GM19099 (cell line): ENCODE results near the gene CCND1.

ENCODE experiments used
- POLR2A ChIP-seq: IDR thresholded peaks from 3 replicates; pipeline ENCODE4 v1.6.1; 2011; ENCODE audit warnings: low read depth; ENCODE audit not compliant: insufficient read length; ENCODE audit errors: extremely low read depth

CCND1 gene

DNA sequence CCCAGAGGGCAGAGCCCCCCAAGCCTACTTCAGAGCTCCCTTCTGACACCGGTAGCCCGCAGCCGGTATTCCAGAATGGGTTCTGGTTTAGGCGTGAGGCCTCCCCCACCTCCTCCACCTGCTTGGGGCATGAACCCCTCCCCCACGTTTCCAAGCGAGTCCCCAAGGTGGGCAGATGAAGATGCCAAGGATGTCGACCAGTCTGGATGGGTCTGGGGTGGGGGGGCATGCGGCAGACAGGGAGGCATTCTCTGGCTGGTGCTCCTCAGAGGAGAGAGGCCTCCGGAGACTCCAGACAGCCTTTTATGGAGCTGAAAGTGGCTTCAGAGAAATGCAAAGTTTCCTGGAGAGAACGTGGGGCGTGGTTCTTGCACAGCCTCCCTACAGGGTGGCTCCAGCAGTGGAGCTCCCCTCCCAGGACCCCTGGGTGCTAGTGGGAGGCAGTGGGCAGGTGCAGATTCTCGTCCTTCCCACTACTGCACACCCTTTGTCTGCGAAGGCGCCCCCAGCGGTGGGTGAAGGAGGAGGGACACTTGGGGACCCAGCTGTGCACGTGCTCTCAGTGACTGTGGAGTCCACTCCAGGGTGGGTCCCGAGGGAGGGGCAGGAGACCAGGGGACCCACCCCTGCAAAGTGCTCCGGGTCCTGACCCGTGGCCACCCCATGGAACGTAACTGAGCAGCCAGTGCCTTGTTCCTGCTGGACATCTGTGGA, 4.2 kb downstream of the CCND1 start:
- TF ChIP-seq POLR2A = no peak

- TF ChIP-seq POLR2A = no peak
Measured at GRCh38 chr11:69645801-69646492, 5.0 kb downstream of the CCND1 start.

GRCh38 chr11:69646493-69647389, 5.8 kb downstream of the CCND1 start:
- no peak for TF ChIP-seq POLR2A

- TF ChIP-seq POLR2A = no peak
Measured at GRCh38 chr11:69647390-69647748, 6.4 kb downstream of the CCND1 start.

DNA sequence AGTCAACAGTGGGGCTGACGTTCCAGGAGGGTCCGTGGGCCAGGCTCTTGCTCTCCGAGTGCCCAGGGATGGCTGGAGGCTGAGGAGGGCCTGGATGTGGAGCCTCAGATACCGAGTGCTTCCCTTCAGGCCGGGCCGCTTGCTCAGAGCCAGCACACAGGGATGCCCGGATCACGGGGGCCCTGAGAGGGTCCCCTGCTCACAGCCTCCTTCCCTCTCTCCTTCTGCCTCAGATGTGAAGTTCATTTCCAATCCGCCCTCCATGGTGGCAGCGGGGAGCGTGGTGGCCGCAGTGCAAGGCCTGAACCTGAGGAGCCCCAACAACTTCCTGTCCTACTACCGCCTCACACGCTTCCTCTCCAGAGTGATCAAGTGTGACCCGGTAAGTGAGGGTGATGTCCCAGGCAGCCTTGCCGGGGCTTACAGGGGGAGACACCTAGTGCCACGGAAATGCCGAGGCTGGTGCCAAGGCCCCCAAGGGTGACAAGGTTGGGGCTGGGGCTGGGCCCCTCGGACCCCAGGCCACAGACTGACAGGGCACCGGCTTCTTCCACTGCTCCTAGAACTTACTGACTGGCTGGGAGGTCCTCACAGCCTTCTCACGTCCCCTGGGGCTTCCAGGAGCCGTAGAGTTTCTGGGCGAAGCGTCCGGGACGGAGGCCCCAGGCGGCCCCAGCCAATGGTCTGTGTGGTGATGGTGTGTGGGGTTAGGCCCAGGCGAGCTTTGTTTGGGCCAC, 7.0 kb downstream of the CCND1 start:
- TF ChIP-seq POLR2A = no peak

DNA sequence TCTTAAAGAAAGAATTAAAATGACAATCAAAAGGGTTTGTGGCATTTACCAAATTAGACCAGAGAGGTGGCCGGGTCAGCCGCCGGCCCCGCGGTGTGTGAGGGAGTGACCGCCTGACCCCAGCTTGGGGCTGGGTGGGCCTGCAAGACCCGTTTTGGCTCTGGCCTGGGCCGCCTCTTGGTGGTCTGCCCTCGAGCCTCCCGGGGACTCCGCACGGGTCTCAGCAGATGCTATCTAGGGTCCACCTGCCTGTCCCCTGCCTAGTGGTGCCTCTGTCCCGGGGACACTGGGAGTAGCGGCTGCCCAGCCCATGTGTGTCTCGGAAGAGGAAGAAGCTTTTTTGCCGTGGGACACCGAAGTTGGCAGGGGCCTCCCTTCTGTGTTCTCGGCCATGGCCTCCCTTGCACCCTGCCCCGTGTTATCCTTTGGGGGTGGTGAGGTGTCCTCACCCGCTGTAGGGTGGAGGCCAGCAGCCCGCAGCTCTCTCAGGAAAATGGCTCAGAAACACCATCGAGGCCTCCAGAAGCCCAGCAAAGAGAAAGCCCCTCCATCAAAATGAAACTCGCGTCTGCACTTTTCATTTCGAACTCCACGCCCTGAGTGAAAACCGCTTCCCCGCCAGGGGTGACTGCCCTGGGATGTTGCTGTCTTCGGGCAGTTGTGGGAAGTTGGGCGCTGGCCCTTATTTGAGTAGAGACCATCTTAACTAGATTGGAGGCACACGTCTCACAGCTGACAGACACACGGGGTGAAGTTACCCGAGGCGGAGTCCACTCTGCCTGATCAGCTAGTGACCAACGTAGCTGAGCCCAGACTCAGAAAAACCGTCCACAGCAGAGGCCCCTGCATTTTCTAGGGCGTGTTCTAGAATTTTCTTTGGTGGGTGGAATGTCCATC, 8.0 kb downstream of the CCND1 start:
- TF ChIP-seq POLR2A = no peak

DNA sequence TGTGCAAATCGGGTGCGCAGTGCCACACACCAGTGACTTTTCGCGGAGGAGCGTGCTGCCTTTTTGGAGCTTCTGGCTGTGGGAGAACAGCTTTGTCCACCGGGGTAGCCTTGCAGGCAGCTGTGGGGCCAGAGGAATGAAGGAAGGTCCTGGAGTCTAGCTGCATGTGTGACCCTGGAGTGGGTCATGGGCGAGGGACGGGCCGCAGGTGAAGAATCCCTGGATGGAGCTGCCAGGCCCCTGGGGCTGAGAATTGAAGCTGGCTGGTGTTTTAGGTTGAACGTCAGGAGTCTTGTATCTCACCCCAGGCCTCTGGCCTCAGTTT, 8.6 kb downstream of the CCND1 start:
- no peak for TF ChIP-seq POLR2A

DNA sequence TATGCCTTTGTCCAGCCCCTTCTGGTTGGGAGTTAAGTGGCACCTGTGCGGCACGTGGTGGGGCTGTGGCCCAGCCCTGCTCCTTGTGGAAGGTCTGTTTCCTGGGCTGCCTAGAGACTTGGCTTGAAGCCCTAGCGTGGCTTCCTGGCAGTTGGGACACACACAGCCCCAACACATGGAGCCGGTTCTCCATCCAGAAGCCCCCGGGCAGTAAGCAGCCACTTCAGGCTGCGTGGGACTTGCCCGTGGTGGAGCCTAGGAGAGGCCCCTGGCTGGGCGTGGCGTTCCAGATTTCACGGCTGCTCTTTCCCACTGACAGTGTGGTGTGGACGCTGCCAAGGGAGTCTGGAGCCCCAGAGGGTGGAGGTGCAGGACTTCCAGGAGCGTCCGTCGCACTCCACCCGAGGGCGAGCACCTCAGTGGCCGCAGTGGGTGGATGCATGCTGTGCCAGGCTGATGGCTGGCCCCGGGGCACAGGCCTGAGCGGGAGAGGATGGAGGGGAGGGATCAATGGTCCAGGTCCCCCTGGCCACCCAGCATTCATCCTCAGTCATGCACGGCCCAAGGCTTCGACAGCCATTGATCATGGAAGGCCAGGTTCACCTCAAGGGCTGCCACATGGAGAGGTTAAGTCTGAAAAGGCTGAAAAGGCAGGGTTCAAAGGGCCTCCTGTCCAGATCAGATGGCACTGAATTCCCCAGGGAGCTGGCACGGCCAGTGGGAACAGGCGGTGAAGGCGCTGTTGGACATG, 9.3 kb downstream of the CCND1 start:
- TF ChIP-seq POLR2A = no peak

- no peak for TF ChIP-seq POLR2A
Measured at GRCh38 chr11:69650832-69651344, 9.9 kb downstream of the CCND1 start.

- TF ChIP-seq POLR2A = no peak
Measured at GRCh38 chr11:69651834-69652620, 11.1 kb downstream of the CCND1 start.

DNA sequence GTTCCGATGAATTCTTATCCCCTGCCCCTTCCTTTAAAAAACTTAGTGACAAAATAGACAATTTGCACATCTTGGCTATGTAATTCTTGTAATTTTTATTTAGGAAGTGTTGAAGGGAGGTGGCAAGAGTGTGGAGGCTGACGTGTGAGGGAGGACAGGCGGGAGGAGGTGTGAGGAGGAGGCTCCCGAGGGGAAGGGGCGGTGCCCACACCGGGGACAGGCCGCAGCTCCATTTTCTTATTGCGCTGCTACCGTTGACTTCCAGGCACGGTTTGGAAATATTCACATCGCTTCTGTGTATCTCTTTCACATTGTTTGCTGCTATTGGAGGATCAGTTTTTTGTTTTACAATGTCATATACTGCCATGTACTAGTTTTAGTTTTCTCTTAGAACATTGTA, 12.0 kb downstream of the CCND1 start:
- no peak for TF ChIP-seq POLR2A

DNA sequence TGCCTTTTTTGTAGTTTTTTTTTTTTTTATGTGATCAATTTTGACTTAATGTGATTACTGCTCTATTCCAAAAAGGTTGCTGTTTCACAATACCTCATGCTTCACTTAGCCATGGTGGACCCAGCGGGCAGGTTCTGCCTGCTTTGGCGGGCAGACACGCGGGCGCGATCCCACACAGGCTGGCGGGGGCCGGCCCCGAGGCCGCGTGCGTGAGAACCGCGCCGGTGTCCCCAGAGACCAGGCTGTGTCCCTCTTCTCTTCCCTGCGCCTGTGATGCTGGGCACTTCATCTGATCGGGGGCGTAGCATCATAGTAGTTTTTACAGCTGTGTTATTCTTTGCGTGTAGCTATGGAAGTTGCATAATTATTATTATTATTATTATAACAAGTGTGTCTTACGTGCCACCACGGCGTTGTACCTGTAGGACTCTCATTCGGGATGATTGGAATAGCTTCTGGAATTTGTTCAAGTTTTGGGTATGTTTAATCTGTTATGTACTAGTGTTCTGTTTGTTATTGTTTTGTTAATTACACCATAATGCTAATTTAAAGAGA, 12.5 kb downstream of the CCND1 start:
- no peak for TF ChIP-seq POLR2A
